ENCODE data around the gene TF. TPM values are rescaled to one million over a fixed set of nuclear protein-coding genes. Genes with fewer than 3 reads are reported as not detected.

Gene TF
- total RNA-seq, 1 donor from 2014 or later: under 0.01 TPM

Other genes starting within 250 kb of the TF start
- 207 and 244 TPM in 2 replicates for gene CDV3, start 172.7 kb upstream of the TF start, total RNA-seq
- 20.7 and 27.0 TPM in 2 replicates for gene TOPBP1, start 84.5 kb upstream of the TF start, total RNA-seq
- gene SRPRB, start 59.4 kb downstream of the TF start, total RNA-seq: 44.0 and 67.3 TPM in 2 replicates
- gene RAB6B, start 149.5 kb downstream of the TF start, total RNA-seq: 4.1 and 4.4 TPM in 2 replicates